ENCODE measurements around the gene CXCR4. TPM values are rescaled to one million over a fixed set of nuclear protein-coding genes. Genes with fewer than 3 reads are reported as not detected.

The CXCR4 gene
- 4.0 and 6.1 TPM in 2 replicates for polyA plus RNA-seq

GRCh38 chr2:136117909-136118818 lies at the start of gene CXCR4:
CXCR4 (minus strand) TSS chr2:136118149; CDS start chr2:136118060, 89 bp downstream.

Other genes with a start within 250 kb of the CXCR4 start
- 2.5 and 11.5 TPM in 2 replicates for gene MCM6, start 241.7 kb downstream of the CXCR4 start, polyA plus RNA-seq
- 130 and 160 TPM in 2 replicates for gene DARS1, start 132.5 kb downstream of the CXCR4 start, polyA plus RNA-seq